Activated CD8-positive, alpha-beta memory T cell treated with anti-CD3 and anti-CD28 coated beads, Interleukin-2, amount 50 U/mL, for 1 hour (primary cell): ENCODE data around the gene PIP4K2C.
"Not testable (repeated sequence)": the region's sequence is repeated elsewhere in the genome, so short reads cannot be mapped to it uniquely, and the experiment has no call there.

ENCODE experiments used
- DNase-seq: peaks from one replicate; pipeline ENCODE4 v3.0.0-alpha.2; 2020; ENCODE audit errors: extremely low read depth

The PIP4K2C gene

DNA sequence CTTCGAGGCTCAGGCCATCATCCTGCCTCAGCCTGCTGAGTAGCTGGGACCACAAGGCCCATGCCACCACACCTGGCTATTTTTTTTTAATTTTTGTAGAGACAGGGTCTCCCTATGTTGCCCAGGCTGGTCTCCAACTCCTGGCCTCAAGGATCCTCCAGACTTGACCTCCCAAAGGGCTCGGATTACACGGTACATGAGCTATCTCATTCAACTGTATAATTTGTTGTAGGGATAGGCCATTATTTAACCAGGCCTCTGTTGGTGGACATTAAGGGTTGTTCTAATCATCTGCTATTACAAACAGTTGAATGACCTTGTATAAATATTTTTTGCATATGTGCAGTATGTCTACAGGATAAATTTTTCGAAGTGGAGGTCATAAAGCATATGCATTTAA, 32.1 kb upstream of the PIP4K2C start:
- no peak for DNase-seq

DNA sequence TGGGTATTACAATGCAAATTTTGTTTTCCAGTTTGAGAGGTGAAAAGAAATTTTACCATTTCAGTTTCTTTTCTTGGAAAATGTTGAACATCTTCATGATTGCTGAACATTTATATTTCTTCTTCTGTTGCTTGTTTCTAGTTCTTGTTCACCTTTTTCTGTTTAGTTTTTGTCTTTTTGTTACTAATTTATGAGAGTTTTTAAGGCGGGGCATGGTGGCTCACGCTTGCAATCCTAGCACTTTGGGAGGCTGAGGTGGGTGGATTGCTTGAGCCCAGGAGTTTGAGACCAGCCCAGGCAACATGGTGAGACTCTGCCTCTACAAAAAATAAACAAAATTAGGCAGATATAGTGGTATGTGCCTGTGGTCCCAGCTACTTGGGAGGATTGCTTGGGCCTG, 30.5 kb upstream of the PIP4K2C start:
- no peak for DNase-seq

DNA sequence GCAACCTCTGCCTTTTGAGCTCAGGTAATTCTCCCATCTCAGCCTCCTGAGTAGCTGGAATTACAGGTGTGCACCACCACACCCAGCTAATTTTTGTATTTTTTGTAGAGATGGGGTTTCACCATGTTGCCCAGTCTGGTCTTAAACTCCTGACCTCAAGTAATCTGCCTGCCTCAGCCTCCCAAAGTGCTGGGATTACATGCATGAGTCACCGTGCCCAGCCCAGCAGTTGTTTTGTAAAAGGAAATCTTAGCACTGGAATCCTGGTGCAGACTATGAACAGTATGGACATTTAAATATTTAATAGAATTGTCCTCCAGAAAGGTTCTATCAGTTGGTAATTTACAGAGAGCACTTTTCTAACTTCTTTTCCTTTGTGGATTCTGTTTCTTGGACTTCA, 29.9 kb upstream of the PIP4K2C start:
- DNase-seq, result not testable (repeated sequence)

DNA sequence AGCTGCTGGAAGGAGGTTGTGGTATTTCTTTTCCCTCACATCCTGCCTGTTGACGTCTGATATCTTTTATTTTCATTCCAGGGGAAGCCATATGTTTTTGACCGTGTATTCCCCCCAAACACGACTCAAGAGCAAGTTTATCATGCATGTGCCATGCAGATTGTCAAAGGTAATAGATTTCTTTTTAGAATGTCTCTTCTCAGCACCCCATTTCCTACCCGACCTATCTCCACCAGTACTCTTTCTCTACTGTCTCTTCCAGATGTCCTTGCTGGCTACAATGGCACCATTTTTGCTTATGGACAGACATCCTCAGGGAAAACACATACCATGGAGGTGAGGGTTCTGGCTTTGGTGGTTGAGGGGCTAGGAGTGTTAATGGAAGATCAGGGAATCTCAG, 27.6 kb upstream of the PIP4K2C start:
- DNase-seq, result no peak

DNA sequence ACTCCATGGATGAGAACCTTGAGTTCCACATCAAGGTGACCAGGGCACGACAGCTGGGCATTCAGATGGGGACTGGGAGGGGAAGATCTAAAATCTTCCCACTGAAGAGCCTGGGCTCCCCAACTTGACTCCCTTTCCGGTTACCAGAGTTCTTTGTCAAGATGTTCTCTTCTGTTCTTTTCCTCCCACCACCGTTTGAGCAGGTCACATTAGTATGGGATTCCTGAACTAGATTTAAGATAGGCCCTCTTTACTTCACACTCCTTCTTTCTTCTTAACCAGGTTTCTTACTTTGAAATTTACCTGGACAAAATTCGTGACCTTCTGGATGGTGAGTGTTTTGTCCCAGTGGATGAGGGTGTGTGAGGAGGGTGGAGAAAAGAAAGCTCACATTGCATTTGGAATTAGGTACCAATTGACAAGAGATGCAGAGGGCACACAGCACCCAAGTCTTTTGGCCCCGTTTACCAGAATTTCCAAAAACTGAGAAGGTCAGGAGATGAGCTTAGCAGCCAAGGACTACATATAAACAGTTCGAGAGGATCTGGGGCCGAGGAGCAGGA, 26.7 kb upstream of the PIP4K2C start:
- DNase-seq, result no peak

DNA sequence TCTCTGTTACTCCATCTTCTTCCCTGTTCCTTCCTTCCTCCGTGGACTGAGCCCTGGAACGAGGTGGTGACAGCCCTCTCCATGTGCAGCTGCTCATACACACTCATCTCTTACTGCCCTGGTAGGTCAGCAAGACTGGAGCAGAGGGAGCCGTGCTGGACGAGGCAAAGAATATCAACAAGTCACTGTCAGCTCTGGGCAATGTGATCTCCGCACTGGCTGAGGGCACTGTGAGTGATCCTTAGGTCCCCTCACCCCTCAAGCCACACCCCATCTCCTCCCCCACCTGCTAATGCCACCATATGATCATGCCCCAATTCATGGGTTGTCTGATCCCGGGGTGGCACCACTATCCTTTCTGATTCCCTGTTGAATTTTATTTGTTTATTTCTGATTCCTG, 22.2 kb upstream of the PIP4K2C start:
- DNase-seq, result no peak

DNA sequence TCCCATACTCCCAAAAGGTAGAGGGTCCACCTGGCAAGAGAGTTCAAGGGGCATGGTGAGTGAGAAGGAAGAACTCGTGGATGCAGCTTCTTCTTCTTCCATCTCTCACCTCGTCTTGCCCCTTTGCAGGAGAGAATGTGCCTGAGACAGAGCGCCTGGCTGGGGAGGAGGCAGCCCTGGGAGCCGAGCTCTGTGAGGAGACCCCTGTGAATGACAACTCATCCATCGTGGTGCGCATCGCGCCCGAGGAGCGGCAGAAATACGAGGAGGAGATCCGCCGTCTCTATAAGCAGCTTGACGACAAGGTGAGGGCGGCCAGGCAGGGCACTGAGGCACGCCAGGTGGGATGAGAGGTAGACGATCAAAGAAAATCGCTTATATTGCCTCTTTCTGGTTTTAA, 21.1 kb upstream of the PIP4K2C start:
- DNase-seq, result no peak

DNA sequence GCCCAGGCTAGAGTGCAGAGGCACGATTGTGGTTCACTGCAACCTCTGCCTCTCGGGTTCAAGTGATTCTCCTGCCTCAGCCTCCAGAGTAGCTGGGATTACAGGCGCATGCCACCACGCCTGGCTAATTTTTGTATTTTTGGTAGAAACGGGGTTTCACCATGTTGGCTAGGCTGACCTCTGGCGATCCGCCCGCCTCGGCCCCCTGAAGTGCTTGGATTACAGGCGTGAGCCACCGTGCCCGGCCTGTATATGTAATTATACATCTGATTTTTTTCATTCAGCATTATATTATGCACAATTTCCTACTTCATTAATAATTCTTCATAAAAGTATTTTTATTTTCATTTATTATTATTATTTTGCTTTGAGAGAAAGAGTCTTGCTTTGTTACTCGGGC, 20.6 kb upstream of the PIP4K2C start:
- DNase-seq, result not testable (repeated sequence)

DNA sequence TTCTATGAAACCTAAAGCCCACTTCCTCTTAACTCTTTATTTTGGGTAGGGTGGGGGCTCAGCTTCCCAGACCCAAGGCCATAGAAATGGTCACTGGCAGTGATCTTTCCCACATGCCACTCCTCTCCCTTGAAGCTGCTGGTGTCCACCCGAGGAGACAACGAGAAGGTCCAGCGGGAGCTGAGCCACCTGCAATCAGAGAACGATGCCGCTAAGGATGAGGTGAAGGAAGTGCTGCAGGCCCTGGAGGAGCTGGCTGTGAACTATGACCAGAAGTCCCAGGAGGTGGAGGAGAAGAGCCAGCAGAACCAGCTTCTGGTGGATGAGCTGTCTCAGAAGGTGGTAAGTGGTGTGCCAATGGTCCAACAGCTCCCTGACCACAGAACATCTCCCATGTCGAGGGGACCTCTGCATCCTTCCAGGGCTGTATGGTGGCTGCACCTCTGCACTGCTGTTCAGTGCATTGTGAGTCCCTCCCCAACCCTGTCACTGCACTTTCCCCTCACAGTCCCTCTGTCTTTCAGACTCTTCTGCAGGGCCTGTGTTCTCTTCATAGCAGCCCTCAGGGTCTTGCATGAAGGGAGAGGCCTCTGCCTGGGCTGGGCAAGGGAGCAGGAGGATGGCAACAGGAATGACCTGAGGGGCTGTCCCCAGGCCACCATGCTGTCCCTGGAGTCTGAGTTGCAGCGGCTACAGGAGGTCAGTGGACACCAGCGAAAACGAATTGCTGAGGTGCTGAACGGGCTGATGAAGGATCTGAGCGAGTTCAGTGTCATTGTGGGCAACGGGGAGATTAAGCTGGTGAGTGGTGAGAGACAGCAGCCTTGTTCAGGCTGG, 18.8 kb upstream of the PIP4K2C start:
- DNase-seq, result no peak

DNA sequence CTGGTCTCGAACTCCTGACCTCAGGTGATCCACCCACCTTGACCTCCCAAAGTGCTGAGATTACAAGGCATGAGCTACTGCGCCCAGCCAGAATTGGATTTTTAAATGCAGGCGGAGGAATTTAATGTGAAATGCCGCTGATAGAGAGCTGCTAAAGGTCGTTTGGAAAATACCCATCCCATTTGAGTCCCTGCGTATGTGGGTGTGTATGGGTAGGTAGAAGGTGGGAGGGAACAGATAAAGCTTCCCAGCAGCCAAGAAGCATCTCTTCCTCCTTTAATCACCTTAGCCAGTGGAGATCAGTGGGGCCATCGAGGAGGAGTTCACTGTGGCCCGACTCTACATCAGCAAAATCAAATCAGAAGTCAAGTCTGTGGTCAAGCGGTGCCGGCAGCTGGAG, 16.2 kb upstream of the PIP4K2C start:
- DNase-seq, result no peak

DNA sequence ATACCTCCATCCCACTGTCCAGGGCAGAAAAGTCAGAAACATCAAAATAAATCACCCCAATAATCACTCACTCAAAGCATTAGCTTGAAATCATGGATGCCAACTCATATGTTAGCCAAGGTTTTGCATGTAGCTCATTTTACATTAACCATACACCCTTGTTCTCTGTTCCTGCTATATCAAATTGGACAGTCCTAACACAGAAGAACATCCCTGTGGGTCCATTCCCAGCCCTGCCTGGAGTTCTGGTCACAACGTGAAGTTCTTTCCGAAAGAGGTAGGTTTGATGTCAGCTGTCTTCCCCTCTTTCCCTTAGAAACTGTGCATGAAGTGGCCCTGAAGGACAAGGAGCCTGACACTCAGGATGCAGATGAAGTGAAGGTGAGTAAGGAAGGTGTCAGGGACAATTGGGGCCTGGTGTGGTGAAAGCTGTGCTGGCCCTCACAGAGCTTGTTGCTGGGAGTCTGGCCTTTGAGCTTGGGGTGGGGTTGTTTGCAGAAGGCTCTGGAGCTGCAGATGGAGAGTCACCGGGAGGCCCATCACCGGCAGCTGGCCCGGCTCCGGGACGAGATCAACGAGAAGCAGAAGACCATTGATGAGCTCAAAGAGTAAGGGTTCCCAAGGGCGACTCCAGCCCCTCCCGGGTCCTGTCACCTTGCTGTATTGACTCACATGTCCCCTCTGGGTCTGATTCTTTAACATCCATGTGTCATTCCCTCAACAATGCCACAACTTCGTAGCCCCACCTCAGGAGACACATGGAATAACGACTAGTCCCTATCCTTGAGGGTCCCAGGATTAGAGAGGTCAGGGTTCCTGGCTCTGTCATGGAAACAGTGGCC, 15.0 kb upstream of the PIP4K2C start:
- DNase-seq, result no peak

DNA sequence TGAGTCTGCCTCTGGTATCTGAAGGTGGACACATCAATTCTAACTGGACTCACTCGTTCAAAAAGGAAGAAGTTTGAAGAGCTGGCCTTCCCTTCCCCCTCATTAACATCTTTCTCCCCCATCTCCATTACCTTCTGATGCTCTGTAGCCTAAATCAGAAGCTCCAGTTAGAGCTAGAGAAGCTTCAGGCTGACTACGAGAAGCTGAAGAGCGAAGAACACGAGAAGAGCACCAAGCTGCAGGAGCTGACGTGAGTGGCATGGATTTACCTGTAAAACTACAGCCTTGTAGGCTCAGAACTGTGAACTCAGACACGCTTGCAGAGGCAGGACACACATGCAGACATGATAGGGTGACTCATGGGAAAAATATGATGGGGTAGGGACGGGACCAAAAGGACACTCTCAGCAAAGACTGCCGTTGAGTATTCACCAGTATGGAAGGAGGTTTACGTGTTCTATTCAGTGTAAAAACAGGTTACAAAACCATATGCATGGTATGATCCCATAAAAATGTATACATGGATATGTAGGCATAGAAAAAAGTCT, 14.3 kb upstream of the PIP4K2C start:
- no peak for DNase-seq

DNA sequence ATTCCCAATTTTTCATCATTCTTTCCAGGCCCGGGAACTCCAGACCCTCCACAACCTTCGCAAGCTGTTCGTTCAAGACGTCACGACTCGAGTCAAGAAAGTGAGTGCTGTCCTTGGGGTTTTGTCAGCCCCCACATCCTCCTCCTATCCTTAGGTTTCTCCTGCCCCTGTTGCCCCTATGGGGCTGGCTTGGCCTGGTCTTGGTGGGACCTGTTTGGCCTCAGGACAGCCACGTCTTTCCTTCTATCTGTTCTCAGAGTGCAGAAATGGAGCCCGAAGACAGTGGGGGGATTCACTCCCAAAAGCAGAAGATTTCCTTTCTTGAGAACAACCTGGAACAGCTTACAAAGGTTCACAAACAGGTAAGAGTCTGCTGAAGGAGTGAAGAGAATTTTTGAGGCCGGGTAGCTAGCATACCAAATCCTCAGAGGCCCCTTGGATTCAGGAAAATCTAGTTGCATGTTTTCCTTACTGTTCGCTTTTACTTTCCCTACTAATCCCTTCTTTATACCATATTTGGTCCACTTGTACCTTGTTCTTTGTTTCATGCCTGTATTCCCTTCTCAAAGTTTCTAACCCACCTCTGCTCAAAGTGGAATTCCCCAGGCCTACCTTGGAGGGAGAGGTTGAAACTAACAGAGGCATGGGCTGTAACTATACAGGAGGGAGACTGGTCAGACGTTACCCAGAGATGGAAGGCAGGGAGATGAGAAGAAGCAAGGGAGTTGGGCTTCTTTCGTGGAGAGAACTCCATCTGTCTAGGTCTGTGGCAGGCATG, 12.8 kb upstream of the PIP4K2C start:
- DNase-seq, result no peak

DNA sequence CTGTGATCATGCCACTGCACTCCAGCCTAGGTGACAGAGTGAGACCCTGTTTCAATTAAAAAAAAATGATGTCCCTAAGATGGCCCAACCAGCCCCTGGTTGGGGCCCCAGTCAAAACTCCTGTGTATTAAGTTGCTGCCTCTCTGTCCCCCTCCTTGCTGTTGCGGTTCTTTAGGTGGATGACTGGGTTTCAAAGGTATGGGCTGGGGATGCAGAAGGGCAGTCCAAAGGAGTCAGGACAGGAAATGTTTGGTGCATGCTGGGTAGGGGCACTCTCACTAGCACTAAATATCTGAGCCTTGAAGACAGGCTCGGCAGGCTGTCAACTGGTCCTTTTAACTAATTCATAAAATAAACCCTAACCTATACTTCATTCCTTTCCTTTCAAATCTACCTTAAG, 12.0 kb upstream of the PIP4K2C start:
- DNase-seq, result no peak

DNA sequence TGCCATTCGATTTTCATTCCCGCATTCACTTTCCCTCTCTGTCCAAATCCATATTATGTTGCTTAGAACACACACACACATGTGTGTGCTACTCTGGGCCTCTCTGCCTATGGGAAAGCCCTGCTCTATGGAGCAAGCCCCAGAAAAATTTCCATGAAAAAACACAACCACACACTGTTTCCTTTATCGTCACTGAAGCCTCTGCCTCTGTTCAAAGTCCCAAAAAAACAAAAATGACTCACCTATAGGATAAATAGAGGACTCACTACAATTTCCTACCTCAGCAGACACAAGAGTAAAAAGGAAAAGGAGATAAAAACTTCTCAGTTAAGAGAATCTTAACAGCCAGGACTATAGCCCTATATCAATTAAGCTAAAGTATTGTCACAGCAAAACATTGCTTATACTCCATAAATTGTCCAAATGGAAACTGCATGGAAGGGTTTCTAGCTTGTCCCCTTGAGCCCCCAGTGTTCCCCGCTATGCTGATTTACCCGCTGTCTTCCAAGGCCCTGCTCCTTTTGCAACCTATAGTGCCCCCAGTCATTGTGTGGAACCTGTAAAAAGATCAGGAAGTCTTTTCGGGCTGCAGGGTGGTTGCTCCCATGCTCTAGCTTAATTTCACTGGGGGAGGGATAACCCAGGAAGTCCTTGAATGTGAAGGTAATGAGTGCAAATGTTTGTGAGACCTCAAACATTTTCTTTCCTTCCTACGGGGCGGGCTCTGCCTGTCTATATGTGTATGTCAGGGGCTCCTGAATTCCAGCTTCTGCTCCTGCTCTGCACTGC, 11.1 kb upstream of the PIP4K2C start:
- no peak for DNase-seq

DNA sequence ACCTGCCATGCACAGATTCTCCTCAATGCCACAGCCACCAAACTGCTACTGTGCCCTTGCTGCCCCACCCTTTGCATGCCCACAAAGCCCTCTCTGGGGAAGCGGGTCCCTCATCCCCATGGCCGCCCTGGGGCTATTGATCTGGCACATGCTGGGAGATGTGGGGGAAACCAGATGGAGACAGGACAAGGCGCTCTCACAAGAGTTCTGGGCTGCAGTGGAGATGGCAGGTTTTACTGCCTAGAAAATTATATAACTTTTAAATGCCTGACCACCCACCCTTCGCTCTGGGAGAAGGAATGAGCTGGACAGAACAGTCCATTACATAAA, 10.6 kb upstream of the PIP4K2C start:
- no peak for DNase-seq

DNA sequence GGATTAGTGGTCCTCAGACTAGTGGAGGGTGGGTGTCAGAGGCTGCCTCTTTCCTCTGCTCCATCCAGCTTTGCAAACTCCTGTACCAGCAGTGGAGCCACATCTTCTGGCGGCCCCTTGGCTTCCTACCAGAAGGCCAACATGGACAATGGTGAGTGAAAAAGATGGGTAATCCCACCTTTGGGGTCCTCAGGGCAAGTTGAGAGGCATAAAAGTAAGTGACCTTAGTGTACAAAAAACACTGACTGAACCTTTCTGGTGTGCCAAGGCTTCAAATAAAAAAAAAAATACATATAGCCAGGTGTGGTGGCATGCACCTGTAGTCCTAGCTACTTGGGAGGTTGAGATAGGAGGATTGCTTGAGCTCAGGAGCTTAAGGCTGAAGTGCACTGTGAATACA, 9.2 kb upstream of the PIP4K2C start:
- no peak for DNase-seq

DNA sequence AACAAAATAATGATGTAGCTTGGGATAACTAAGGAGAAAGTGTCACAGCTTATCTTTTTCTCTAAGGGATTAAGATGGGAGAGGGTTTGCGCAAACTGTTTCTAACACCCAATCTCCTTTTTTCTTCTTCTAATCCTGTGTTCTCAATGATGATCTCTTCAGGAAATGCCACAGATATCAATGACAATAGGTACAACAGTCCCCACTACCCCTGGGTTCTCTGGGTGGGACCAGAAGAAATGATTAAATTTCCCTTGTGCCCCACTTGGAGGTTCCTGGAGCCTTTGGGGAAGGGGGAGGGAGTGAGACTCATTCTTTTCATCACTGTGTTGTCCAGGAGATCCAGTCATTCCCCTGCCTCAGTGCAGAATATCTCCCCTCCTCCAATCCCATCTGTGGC, 8.6 kb upstream of the PIP4K2C start:
- DNase-seq, result no peak

DNA sequence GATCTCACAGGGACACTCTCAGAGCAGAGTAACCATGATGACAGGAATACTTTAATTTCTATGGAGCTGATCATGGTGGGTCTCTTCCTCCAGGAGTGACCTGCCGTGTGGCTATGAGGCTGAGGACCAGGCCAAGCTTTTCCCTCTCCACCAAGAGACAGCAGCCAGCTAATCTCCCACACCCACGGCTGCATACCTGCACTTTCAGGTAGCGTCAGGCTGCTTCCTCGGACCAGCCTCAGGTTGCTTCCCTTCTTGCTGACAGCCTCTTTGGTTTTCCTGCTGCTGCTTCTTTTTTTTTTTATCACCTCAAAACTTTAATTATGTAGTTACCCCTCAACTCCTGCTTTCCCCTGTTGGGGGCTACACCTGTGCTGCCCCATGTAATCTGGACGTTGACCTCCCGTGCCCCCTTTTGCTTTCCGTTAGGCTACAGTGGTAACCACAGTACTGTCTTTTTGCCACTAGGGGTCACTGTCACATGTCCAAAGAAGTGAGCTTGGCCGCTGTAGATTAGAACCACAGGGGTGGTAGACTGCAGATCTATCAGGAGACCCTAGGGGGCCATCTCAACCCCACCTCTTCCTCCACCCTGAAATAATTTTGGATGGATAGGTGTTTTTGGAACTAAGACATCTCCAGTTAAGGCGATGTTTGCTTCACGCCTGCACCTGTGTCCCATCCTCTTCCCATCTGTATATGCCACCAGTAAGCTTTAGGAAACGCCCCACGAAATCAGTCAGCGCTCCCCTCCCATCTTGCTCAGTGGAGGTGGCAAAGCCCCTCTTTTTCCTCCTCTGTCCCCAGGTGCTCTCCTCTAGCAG, 7.8 kb upstream of the PIP4K2C start:
- DNase-seq, result peak; percentile 50

DNA sequence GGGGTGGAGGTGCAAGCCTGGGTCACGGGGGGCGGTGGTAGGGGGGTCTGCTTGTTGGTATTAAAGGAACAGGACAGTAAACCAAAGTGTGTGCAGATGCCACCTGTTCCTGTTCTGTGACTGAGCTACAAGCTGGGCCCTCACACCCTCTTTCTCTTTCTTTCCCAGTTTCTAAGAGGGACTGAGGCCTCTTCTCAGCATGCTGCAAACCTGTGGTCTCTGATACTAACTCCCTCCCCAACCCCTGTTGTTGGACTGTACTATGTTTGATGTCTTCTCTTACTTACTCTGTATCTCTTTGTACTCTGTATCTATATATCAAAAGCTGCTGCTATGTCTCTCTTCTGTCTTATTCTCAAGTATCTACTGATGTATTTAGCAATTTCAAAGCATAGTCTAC, 6.9 kb upstream of the PIP4K2C start:
- DNase-seq, result no peak
